Subcutaneous adipose tissue (tissue), 4 donors: ENCODE results near the gene CMBL. TPM values are rescaled to one million over a fixed set of nuclear protein-coding genes. Genes with fewer than 3 reads are reported as not detected.

Experiments used
- CTCF ChIP-seq: fragments of 450-650 bp; IDR thresholded peaks from one replicate; pipeline ENCODE4 v1.5.1; 2016; ENCODE audit warnings: low read depth, mild to moderate bottlenecking, control low read depth, antibody characterized with exemption, moderate library complexity
- total RNA-seq, 4 donors: library from RNA; depleted of rRNA; stranded (reverse); fragments of >200 nt; gene quantifications; one replicate each; pipeline ENCODE4 v1.1.0, GENCODE V29; 2016

The CMBL gene
- total RNA-seq, 4 donors from 2014 or later, result 8.5 to 19.9 (median 14.6) TPM

- TF ChIP-seq CTCF, result no peak
Observed at GRCh38 chr5:10283927-10284635, 23.6 kb downstream of the CMBL start.

GRCh38 chr5:10279925-10280720 is 27.6 kb downstream of the CMBL start:
- no peak for TF ChIP-seq CTCF

GRCh38 chr5:10279328-10279727 is 28.4 kb downstream of the CMBL start:
- TF ChIP-seq CTCF, result no peak

- no peak for TF ChIP-seq CTCF
Observed at GRCh38 chr5:10278658-10279279, 28.9 kb downstream of the CMBL start.

- no peak for TF ChIP-seq CTCF
Observed at GRCh38 chr5:10277773-10278630, 29.7 kb downstream of the CMBL start.

- TF ChIP-seq CTCF, result no peak
Observed at GRCh38 chr5:10276691-10277090, 31.0 kb downstream of the CMBL start.
